C4-2B (cell line): ENCODE measurements around the gene PDXDC1.

Source experiments
- ZFX ChIP-seq: fragments of 450-650 bp; IDR thresholded peaks from 2 replicates; pipeline ENCODE4 v1.6.1; 2017
- TF ChIP-seq, protein P1 (sequence below): fragments of 450-650 bp; conservative IDR thresholded peaks from 2 replicates; pipeline ENCODE4 v1.5.1; 2017; ENCODE audit warnings: mild to moderate bottlenecking

DNA sequence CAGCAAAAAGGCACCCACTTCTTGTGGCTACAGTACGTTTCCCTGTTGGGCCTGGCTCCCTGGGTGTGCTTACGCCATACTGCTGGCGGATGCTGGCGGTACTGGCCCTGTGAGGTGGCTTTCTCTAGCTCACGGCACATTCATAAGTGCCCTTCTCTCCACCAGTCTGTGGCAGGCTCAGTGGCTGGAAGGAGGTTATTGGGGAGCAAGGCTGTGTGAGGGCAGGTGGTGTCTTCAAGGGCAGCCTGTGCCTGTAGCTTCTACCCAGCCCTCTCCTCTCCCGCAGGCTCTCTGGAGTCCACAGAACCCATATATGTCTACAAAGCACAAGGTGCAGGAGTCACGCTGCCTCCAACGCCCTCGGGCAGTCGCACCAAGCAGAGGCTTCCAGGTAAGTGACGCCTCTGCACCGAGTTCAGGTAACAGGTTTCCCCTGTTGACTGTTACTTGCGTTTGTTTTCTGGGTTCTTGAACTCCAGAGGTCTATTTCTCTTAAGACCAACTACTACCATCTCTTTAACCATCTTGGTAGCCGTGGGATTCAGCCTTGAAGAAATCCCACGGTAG lies 60.4 kb downstream of the PDXDC1 start:
- TF ChIP-seq, protein P1, sequence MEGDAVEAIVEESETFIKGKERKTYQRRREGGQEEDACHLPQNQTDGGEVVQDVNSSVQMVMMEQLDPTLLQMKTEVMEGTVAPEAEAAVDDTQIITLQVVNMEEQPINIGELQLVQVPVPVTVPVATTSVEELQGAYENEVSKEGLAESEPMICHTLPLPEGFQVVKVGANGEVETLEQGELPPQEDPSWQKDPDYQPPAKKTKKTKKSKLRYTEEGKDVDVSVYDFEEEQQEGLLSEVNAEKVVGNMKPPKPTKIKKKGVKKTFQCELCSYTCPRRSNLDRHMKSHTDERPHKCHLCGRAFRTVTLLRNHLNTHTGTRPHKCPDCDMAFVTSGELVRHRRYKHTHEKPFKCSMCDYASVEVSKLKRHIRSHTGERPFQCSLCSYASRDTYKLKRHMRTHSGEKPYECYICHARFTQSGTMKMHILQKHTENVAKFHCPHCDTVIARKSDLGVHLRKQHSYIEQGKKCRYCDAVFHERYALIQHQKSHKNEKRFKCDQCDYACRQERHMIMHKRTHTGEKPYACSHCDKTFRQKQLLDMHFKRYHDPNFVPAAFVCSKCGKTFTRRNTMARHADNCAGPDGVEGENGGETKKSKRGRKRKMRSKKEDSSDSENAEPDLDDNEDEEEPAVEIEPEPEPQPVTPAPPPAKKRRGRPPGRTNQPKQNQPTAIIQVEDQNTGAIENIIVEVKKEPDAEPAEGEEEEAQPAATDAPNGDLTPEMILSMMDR: no peak
- no peak for TF ChIP-seq ZFX
